Esophagus squamous epithelium (tissue), 4 donors: Measurements from ENCODE around the gene PTPRN2.

Experiments used
- POLR2A ChIP-seq, 4 donors: fragments of 450-650 bp; IDR thresholded peaks; one replicate each; pipeline ENCODE4 v1.6.1; 2017; ENCODE audit warnings: antibody characterized with exemption in 4 of 4, mild to moderate bottlenecking in 4 of 4, moderate library complexity in 3 of 4
- TF ChIP-seq, protein P1 (sequence below), 6 experiments: fragments of 450-650 bp in 4 of 6; fragments of 200-600 bp in 2 of 6; sonication (generic) in 2 of 6; IDR thresholded peaks; one replicate each; pipeline ENCODE4 v1.5.1; 2016 to 2019; ENCODE audit warnings: antibody characterized with exemption in 6 of 6, mild to moderate bottlenecking in 4 of 6, moderate library complexity in 4 of 6

DNA sequence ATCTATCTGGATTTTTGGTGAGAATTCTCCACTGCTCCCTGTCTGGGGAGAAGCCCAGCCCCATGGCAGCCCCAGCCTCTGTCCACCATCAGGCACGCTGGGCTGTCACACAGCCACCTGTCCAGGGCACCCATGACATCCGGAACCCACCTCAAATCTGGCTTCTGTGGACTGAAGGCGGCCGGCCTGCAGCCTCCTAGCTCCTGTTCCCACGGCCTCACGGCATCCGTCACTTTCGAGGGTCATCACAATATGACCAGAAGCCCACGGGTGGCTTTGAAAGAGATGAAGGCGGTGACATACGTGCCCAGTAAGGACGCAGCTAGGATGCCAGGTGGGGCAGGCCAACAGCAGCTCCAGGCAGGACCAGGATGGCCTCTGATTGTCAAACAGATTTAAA, 140.9 kb downstream of the PTPRN2 start:
- TF ChIP-seq, protein P1, sequence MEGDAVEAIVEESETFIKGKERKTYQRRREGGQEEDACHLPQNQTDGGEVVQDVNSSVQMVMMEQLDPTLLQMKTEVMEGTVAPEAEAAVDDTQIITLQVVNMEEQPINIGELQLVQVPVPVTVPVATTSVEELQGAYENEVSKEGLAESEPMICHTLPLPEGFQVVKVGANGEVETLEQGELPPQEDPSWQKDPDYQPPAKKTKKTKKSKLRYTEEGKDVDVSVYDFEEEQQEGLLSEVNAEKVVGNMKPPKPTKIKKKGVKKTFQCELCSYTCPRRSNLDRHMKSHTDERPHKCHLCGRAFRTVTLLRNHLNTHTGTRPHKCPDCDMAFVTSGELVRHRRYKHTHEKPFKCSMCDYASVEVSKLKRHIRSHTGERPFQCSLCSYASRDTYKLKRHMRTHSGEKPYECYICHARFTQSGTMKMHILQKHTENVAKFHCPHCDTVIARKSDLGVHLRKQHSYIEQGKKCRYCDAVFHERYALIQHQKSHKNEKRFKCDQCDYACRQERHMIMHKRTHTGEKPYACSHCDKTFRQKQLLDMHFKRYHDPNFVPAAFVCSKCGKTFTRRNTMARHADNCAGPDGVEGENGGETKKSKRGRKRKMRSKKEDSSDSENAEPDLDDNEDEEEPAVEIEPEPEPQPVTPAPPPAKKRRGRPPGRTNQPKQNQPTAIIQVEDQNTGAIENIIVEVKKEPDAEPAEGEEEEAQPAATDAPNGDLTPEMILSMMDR (IDR thresholded peaks at IDR 0.05), result no peak
- TF ChIP-seq POLR2A (IDR thresholded peaks at IDR 0.05), result no peak
